Ishikawa (cell line): Measurements from ENCODE around the gene B3GAT1.

Experiments
- CEBPB ChIP-seq: IDR thresholded peaks from 2 replicates; pipeline ENCODE4 v1.6.1; 2012
- CREB1 ChIP-seq: IDR thresholded peaks from 2 replicates; pipeline ENCODE4 v1.6.1; 2012; ENCODE audit warnings: low read depth
- EP300 ChIP-seq: IDR thresholded peaks from 2 replicates; pipeline ENCODE4 v1.6.1; 2012; ENCODE audit warnings: borderline replicate concordance
- FOXM1 ChIP-seq: IDR thresholded peaks from 2 replicates; pipeline ENCODE4 v1.6.1; 2012; ENCODE audit warnings: low read depth, borderline replicate concordance
- MAX ChIP-seq: IDR thresholded peaks from 2 replicates; pipeline ENCODE4 v1.6.1; 2012
- NFIC ChIP-seq: IDR thresholded peaks from 2 replicates; pipeline ENCODE4 v1.6.1; 2012
- RAD21 ChIP-seq: IDR thresholded peaks from 2 replicates; pipeline ENCODE4 v1.6.1; 2012; ENCODE audit warnings: low read depth
- REST ChIP-seq: IDR thresholded peaks from 2 replicates; pipeline ENCODE4 v1.6.1; 2012; ENCODE audit warnings: low read depth, mild to moderate bottlenecking
- TAF1 ChIP-seq: IDR thresholded peaks from 2 replicates; pipeline ENCODE4 v1.6.1; 2012; ENCODE audit warnings: low read depth, mild to moderate bottlenecking
- TCF12 ChIP-seq: IDR thresholded peaks from 2 replicates; pipeline ENCODE4 v1.6.1; 2012; ENCODE audit warnings: low read depth
- USF1 ChIP-seq: IDR thresholded peaks from 2 replicates; pipeline ENCODE4 v1.6.1; 2012
- YY1 ChIP-seq: IDR thresholded peaks from 2 replicates; pipeline ENCODE4 v1.6.1; 2012; ENCODE audit warnings: low read depth
- ZBTB7A ChIP-seq: IDR thresholded peaks from 2 replicates; pipeline ENCODE4 v1.6.1; 2012; ENCODE audit warnings: low read depth

GRCh38 chr11:134332782-134333181, 79.3 kb downstream of the B3GAT1 start:
- no peak for TF ChIP-seq NFIC
- TF ChIP-seq YY1 = no peak
- no peak for TF ChIP-seq FOXM1
- no peak for TF ChIP-seq USF1
- TF ChIP-seq TAF1 = no peak
- TF ChIP-seq MAX = no peak
- TF ChIP-seq ZBTB7A = no peak
- no peak for TF ChIP-seq EP300
- no peak for TF ChIP-seq CREB1
- TF ChIP-seq CEBPB = no peak
- TF ChIP-seq REST = no peak
- no peak for TF ChIP-seq RAD21
- no peak for TF ChIP-seq TCF12
